Stimulated activated CD4-positive, alpha-beta T cell treated with anti-CD3 and anti-CD28 coated beads, Interleukin-12 subunit alpha, Interleukin-12 subunit beta, amount 100 ng/mL, for 48 hours (primary cell): ENCODE measurements around the gene MT1G.
"Not testable (repeated sequence)": the region's sequence is repeated elsewhere in the genome, so short reads cannot be mapped to it uniquely, and the experiment has no call there.

Experiments
- DNase-seq, 3 donors: peaks; one replicate each; pipeline ENCODE4 v3.0.0-alpha.2; 2020; ENCODE audit warnings: low read depth in 2 of 3, low spot score in 1 of 3

MT1G gene

GRCh38 chr16:56684926-56685590 is 17.2 kb upstream of the MT1G start:
- no peak for DNase-seq

GRCh38 chr16:56684256-56684925 is 16.5 kb upstream of the MT1G start:
- no peak for DNase-seq

- no peak for DNase-seq
These were observed 15.7 kb upstream of the MT1G start for GRCh38 chr16:56683424-56684172.

- DNase-seq = no peak
These were observed 15.0 kb upstream of the MT1G start for GRCh38 chr16:56682703-56683397.

GRCh38 chr16:56681939-56682702 is 14.3 kb upstream of the MT1G start, which contains the start of gene MT1X:
MT1X (plus strand) TSS chr16:56682470; CDS start chr16:56682541, 71 bp downstream.
- DNase-seq = peak; percentile 83 to 86 (median 85)

GRCh38 chr16:56679818-56680217 is 12.0 kb upstream of the MT1G start:
- no peak for DNase-seq

- no peak for DNase-seq
These were observed 11.3 kb upstream of the MT1G start for GRCh38 chr16:56679078-56679730.

- DNase-seq = no peak
These were observed 9.6 kb upstream of the MT1G start for GRCh38 chr16:56677474-56677873.

- DNase-seq = no peak
These were observed 7.9 kb upstream of the MT1G start for GRCh38 chr16:56675685-56676210.

- not testable (repeated sequence) for DNase-seq
These were observed 6.7 kb upstream of the MT1G start for GRCh38 chr16:56674570-56674969.

GRCh38 chr16:56673921-56674320 is 6.1 kb upstream of the MT1G start:
- DNase-seq = no peak

GRCh38 chr16:56672761-56673536 is 5.1 kb upstream of the MT1G start:
- DNase-seq = no peak

- not testable (repeated sequence) for DNase-seq
These were observed 4.3 kb upstream of the MT1G start for GRCh38 chr16:56672171-56672570.

- DNase-seq = not testable (repeated sequence)
These were observed 3.8 kb upstream of the MT1G start for GRCh38 chr16:56671691-56672090.

- DNase-seq = no peak
These were observed 2.7 kb upstream of the MT1G start for GRCh38 chr16:56670620-56670934.

GRCh38 chr16:56669840-56670619 is 2.2 kb upstream of the MT1G start:
- DNase-seq = no peak

- no peak for DNase-seq
These were observed 1.4 kb upstream of the MT1G start, which contains the start of gene MT1H for GRCh38 chr16:56669005-56669839. MT1H (plus strand) TSS chr16:56669814; CDS start chr16:56669885, 71 bp downstream.
